Measurements from ENCODE around the gene IPPK. TPM values are rescaled to one million over a fixed set of nuclear protein-coding genes. Genes with fewer than 3 reads are reported as not detected.

Gene IPPK
- total RNA-seq, 2 experiments from 2014 or later = 12.5 to 15.8 TPM

DNA sequence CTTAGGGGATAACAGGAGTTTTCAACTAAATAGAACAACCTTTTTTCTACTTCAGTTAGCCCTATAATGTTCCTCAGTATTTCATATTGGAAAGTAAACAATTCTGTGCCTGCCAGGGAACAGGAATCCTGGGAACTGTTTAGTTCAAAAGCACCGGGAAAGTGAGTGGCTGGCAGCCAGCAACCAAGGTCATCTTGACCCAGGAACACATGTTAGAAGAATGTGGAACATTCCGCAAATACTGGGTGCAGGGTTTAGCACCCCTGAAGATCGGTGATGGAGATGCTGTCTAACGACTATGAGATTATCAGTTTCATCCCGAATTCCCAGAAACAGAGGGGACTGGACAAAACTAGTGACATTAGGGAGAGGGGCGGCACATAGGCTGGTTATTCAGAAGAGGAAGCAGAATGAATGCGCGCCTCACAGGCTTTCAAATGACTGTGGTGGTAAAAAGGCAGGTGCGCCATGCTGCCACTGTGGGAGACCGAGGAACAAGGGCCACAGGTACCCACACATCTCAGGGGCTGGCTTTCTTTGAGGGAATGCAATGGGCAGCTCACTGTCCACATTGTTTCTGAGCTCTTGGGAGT, 51.2 kb downstream of the IPPK start:
- ChIA-PET CTCF (no interaction called here), POLR2A (no interaction called here)
- H3K4me3 Mint-ChIP-seq = no peak overlapping the region
- ATAC-seq (no peak), DNase-seq (no peak)
- H3K27me3 Mint-ChIP-seq = no peaks in the 10 kb centered on the region
- H3K9me3 Mint-ChIP-seq = no peaks in the 10 kb centered on the region
- intact Hi-C loops (cut with micrococcal nuclease) = no loop called here
- H3K36me3 Mint-ChIP-seq (ENCODE audit: low read depth) = peaks cover 25% of the 10 kb centered on the region
- TF ChIP-seq CTCF (IDR thresholded peaks at IDR 0.05) = no peak
- H3K27ac Mint-ChIP-seq = no peak overlapping the region
- H3K4me1 Mint-ChIP-seq (ENCODE audit: low read depth) = no peaks in the 10 kb centered on the region

DNA sequence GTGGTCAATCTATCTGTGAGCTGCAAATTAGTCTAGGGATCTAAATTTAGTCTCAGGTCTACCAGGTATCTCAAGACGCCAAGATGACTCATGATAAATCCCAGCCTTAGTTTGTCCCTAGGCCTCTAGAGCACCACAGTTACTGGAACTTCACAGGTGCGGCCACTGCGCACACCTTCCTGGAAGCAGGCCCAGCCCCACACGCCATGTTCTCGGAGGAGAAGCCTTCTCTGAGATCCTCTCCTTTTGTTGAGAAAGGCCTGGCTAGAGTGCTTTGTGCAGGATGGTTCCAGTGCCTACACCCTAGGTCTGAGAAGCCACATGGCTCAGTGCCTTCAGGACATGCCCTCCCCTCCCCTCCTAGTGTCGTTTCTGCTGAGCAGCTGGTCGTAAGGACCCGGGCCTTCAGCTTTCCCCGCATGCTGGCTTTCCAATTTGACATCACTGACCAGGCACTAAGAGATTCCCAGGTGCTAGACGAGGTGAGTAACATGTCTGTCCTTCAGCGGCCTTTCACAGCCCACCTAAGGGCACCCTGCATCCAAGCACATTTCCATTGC, 51.9 kb downstream of the IPPK start:
- Mint-ChIP-seq H3K27me3 (no peaks in the 10 kb centered on the region), H3K4me3 (no peak overlapping the region), H3K27ac (no peak overlapping the region), H3K36me3 (ENCODE audit: low read depth) (peaks cover 23% of the 10 kb centered on the region), H3K9me3 (no peaks in the 10 kb centered on the region), H3K4me1 (ENCODE audit: low read depth) (no peaks in the 10 kb centered on the region)
- DNase-seq = no peak
- CTCF ChIA-PET = no interaction called here
- no peak for ATAC-seq
- no peak for TF ChIP-seq CTCF (IDR thresholded peaks at IDR 0.05)
- intact Hi-C loops (cut with micrococcal nuclease) = no loop called here
- POLR2A ChIA-PET = no interaction called here

- H3K36me3 Mint-ChIP-seq (ENCODE audit: low read depth) = peaks cover 25% of the 10 kb centered on the region
- no peaks in the 10 kb centered on the region for H3K4me1 Mint-ChIP-seq (ENCODE audit: low read depth)
- ATAC-seq (no peak), DNase-seq (no peak)
- intact Hi-C loops (cut with micrococcal nuclease) = no loop called here
- POLR2A ChIA-PET = interaction anchor here (1.0 kb wide), 1 partner anchor 16 kb away, joined by 3 read pairs; no protein-coding TSS in a partner anchor
- no peaks in the 10 kb centered on the region for H3K27me3 Mint-ChIP-seq
- no peaks in the 10 kb centered on the region for H3K9me3 Mint-ChIP-seq
- CTCF ChIA-PET = no interaction called here
- no peak overlapping the region for H3K4me3 Mint-ChIP-seq
- H3K27ac Mint-ChIP-seq = no peak overlapping the region
- TF ChIP-seq CTCF (IDR thresholded peaks at IDR 0.05) = no peak
These were observed 52.6 kb downstream of the IPPK start for GRCh38 chr9:92617195-92617813.

- TF ChIP-seq CTCF (IDR thresholded peaks at IDR 0.05) = no peak
- H3K27ac Mint-ChIP-seq = no peak overlapping the region
These were observed 53.2 kb downstream of the IPPK start for GRCh38 chr9:92616655-92617111.

DNA sequence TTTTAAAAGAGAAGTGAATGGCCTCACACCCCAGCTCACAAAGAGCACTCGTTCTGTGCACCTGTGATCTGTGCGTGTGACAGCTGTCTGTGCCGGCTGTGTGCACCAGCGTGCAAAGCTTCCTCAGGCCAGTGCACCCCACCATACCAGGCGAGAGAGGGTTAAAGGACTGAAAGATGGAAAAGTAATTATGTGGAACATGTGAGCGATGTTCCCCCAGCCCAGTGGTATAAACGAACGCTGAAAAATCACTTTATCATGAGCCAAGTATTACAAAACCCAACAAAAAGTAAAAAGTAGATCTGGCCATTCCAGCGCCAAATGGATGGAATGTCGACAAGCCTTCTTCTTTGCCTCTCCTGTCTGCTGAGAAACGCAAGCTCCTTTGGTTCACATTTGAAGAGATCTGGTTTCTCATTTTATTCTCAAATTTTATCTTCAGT, 53.7 kb downstream of the IPPK start:
- Mint-ChIP-seq H3K4me1 (ENCODE audit: low read depth) (no peaks in the 10 kb centered on the region), H3K27me3 (no peaks in the 10 kb centered on the region), H3K9me3 (no peaks in the 10 kb centered on the region), H3K27ac (no peak overlapping the region), H3K36me3 (ENCODE audit: low read depth) (peaks cover 32% of the 10 kb centered on the region), H3K4me3 (no peak overlapping the region)
- ATAC-seq (no peak), DNase-seq (no peak)
- POLR2A ChIA-PET = interaction anchor here (1.0 kb wide), 1 partner anchor 15 kb away, joined by 3 read pairs; no protein-coding TSS in a partner anchor
- CTCF ChIA-PET = interaction anchor here (0.7 to 1.2 kb wide), 2 partner anchors 15 to 18 kb away, joined by 3 to 6 read pairs; no protein-coding TSS in a partner anchor
- intact Hi-C loops (cut with micrococcal nuclease) = no loop called here
- no peak for TF ChIP-seq CTCF (IDR thresholded peaks at IDR 0.05)

More at GRCh38 chr9:92616655-92617111, 53.2 kb downstream of the IPPK start:
- no peak for ATAC-seq
- intact Hi-C loops (cut with micrococcal nuclease) = no loop called here
- H3K4me1 Mint-ChIP-seq (ENCODE audit: low read depth) = no peaks in the 10 kb centered on the region
- no peak for DNase-seq
- H3K4me3 Mint-ChIP-seq = no peak overlapping the region
- H3K9me3 Mint-ChIP-seq = no peaks in the 10 kb centered on the region
- CTCF ChIA-PET = interaction anchor here (1.2 kb wide), 1 partner anchor 17 kb away, joined by 6 read pairs; no protein-coding TSS in a partner anchor
- peaks cover 29% of the 10 kb centered on the region for H3K36me3 Mint-ChIP-seq (ENCODE audit: low read depth)
- no peaks in the 10 kb centered on the region for H3K27me3 Mint-ChIP-seq
- POLR2A ChIA-PET = interaction anchor here (1.0 kb wide), 1 partner anchor 15 kb away, joined by 3 read pairs; no protein-coding TSS in a partner anchor

All from activated CD8-positive, alpha-beta T cell treated with anti-CD3 and anti-CD28 coated beads for 36 hours (primary cell).